Measurements from ENCODE around the gene MAGI1. TPM values are rescaled to one million over a fixed set of nuclear protein-coding genes. Genes with fewer than 3 reads are reported as not detected.

Gene MAGI1
- total RNA-seq, 1 donor from 2014 or later, result 39.1 TPM

DNA sequence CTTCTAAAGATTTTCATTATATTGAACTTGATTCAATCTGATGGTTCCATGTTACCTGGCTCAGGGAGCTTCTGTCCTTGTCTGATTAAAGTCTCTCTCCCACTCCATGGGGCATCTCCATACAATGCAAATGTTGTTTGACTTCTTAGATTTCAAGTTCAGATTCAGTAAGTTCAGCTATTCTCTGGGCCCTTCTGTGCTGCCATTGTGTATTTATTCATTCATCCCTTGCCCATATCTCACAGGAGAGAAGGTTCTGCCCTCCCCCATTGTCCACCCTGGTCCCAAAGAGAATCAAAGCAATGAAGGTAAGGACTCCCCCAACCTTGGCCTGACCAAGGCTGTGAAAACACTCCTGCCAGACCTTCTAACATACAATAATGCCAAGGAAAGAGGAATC, 669.9 kb downstream of the MAGI1 start:
- DNase-seq (ENCODE audit: low spot score in 2 of 2) (no peak), FAIRE-seq (no peak)

DNA sequence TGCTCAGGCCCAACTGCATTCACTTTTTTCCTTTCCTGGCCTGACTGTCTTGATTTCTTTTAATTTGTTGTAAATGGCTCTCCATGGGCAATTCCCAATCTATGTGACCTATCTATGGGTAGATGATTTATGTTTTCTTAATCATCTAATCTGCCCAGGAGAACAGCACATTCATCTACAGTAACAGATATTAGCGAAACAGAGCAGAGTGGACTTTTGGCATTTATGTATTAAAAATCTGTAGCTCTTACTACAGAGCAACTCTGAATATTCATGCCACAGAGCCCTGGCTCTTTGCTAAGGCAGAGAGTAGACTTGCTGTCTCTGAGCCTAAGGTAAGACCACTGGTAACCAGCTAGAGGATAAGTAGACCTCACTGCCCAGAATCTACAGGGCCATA, 676.0 kb downstream of the MAGI1 start:
- DNase-seq (ENCODE audit: low spot score in 2 of 2) (no peak), FAIRE-seq (no peak)

DNA sequence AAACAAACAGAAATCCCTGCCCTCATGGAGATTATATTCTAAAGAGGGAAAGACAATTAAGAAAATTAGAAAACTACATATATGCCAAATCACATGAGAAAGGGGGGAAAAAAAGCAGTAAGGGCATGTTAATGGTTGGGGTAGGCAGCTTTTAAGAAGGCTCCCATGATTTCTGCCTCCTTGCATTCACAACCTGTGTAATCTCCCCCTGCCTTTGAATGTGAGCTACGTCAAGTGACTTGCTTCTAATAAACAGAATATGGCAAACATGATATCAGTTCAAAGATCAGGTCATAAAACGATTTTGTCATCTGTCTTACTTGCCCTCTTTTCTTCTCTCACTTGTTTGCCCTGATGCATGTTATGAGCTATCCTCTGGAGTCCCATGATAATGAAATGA, 677.3 kb downstream of the MAGI1 start:
- FAIRE-seq (no peak), DNase-seq (ENCODE audit: low spot score in 2 of 2) (no peak)

DNA sequence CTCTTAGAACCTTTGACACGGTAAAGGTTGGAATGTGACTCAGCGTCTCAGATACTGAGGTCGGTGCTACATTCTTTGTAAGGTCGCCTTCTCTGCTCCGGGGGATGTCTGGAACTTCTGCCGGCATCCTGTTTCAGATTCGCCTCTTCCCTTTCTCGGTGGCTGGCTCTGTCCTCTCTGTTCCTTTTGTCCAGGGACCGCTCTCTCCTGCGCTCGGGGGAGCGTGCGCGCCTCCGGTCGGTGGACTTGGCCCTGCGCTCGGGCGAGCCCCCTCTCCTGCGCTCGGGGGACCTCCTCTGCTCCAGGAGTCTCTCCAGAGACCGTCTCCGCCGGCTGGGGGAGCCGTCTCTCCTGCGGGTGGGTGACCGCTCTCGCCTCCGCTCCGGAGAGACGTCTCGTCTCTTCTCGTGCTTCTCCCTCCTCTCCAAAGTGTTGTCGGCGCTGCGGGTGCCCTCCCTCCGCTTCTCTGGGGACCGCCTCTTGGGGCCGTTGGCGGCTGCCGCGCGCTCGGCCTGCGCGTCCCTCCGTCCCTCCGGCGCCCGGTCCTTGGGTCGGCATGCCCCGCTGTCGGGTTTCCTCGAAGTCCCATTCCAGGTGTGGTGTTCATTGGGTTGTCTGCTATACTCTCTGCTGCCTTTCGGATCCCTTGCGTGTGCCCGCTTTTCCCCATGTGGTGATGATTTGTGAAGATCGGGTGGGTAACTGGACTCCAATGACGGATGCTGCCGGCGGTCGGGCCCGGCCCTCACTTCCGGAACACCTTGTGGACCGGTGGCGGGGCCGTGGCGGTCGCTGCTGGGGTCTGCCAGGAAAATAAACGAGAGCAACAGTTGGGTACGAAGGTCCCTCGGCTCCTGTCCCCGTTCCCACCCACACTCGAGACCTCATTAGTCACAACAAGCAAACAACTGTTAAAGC, 682.1 kb downstream of the MAGI1 start:
- FAIRE-seq (no peak), DNase-seq (ENCODE audit: low spot score in 2 of 2) (no peak)

DNA sequence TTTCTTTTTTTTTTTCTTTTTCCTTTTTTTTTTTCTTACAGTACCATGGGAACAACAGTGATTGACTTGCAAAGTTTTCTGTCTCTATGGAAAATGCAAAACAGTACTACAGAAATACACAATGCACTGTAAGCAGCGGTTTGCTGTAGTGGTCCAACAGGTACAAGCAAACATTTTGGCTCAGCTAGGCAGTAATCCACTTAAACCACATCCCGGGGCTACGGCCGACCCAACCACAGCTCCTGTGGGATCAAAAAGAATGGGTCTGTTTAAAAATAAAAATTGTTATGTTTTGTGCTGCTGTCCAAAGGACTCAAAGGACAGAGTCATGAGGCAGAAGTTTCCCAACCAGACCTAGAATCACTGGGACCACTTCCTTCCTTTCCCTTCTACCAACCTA, 683.8 kb downstream of the MAGI1 start:
- DNase-seq (ENCODE audit: low spot score in 2 of 2) (no peak), FAIRE-seq (no peak)

- no peak for FAIRE-seq
- DNase-seq (ENCODE audit: low spot score in 2 of 2), result no peak
These were observed 685.8 kb downstream of the MAGI1 start for GRCh38 chr3:65352951-65353350.

GRCh38 chr3:65351753-65352152, 687.0 kb downstream of the MAGI1 start:
- DNase-seq (ENCODE audit: low spot score in 2 of 2), result no peak
- no peak for FAIRE-seq

DNA sequence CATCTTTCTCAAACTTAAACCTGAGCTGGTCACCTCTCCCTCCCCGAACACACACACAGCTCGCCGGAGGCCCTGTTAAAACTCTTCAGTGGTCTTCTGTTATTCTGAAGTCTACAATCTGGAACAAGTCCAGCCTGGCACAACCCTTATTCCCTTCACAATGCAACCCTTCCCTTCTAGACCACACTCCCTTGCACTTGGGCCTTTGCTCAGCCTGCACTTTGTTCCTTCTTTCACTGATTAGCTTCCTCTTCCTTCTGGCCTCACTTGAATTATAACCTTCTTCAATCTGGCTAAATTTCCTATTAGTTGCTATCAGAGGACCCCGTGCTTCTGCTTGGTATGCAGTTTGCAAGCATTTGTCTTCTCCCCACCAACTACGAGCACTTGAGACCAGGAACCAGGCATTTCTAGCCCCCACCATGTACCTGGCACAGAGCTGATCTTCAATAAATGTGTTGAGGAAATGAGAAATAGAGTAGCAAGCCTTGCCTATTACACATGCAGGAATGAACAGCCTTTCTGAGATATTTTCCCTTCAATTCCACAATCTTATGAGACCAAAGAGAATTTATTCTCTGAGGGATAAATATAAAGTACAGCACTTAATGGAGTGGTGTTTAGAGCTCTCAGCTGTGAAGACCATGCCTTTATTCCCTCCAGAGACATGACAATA, 687.8 kb downstream of the MAGI1 start:
- no peak for FAIRE-seq
- DNase-seq (ENCODE audit: low spot score in 2 of 2), result no peak

- DNase-seq (ENCODE audit: low spot score in 2 of 2), result no peak
These were observed 690.2 kb downstream of the MAGI1 start for GRCh38 chr3:65348398-65348995.

DNA sequence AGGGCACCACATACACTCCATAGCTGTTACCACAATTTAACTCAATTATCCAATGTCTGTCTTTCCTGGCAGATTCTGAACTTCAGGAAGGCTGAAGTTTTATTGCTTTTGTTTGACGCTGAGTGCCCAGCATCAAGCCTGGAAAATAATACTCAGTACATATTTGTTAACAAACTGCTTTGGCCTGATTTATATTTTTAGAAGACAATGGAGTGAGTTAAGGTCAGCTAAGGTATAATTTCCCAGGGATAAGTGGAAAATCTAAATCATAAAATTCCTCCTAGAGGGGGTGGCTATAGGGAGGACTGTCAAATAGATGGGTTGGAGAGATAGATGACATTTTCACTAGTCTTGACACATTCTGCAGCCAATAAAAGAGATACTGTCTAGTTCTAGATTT, 691.6 kb downstream of the MAGI1 start:
- FAIRE-seq, result no peak
- DNase-seq (ENCODE audit: low spot score in 2 of 2), result no peak

More at GRCh38 chr3:65348398-65348995, 690.2 kb downstream of the MAGI1 start:
- no peak for FAIRE-seq

DNA sequence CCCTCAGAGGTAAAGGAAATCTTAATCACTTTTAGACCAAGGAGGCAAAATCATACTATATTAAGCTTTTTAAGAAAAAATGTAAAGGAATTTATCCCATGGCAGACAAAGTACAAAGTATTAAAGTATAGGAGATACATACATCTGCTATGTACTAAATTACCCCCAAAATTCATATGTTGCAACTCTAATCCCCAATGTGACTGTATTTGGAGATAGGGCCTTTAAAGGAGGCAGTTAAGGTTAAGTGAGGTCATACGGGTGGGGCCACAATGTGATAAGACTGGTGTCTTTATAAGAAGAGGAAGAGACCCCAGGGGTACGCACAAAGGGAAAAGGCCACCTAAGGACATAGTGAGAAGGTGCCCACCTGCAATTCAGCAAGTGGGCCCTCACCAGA, 693.9 kb downstream of the MAGI1 start:
- FAIRE-seq (no peak), DNase-seq (ENCODE audit: low spot score in 2 of 2) (no peak)

DNA sequence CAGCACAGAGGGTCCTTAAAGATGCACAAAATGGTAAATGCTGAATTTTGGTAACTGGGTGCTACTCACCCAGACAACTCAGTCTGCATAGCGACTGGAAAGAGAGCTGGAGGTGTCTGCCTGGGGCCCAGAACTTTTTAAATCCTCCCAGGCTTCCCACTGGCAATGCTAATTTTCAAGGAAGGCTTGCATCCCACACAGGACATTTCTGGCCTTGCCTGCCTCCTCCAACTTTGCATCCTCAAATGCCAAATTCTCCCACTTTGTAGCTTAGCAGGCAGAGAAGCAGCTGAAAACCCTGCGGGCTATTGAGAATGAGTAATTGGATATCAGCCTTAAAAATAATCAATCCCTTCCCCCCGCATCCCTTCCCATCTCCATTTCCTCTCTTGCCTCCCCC, 694.3 kb downstream of the MAGI1 start:
- no peak for FAIRE-seq
- no peak for DNase-seq (ENCODE audit: low spot score in 2 of 2)

- DNase-seq (ENCODE audit: low spot score in 2 of 2), result no peak
- no peak for FAIRE-seq
These were observed 695.0 kb downstream of the MAGI1 start for GRCh38 chr3:65343736-65344135.

DNA sequence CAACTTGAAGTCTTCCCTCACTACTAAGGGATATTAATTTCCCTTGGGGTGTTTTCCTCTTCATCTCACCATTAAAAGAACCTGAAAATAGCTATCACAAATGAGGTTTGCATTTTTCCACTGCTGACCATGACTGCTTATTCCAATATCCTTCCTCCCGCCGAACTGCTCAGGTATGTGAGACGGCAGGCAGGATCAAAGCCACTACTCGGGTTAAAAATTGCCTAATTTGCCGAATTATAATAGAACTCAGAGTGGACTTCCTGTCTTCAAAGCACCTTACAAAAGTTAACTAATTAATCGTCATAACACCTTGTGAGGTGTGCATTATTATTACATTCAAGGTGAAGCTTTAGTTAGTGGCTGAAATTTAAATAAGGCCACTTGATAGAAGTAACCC, 695.7 kb downstream of the MAGI1 start:
- FAIRE-seq (no peak), DNase-seq (ENCODE audit: low spot score in 2 of 2) (no peak)

- DNase-seq (ENCODE audit: low spot score in 2 of 2) (no peak), FAIRE-seq (no peak)
These were observed 696.5 kb downstream of the MAGI1 start for GRCh38 chr3:65342084-65342683.

DNA sequence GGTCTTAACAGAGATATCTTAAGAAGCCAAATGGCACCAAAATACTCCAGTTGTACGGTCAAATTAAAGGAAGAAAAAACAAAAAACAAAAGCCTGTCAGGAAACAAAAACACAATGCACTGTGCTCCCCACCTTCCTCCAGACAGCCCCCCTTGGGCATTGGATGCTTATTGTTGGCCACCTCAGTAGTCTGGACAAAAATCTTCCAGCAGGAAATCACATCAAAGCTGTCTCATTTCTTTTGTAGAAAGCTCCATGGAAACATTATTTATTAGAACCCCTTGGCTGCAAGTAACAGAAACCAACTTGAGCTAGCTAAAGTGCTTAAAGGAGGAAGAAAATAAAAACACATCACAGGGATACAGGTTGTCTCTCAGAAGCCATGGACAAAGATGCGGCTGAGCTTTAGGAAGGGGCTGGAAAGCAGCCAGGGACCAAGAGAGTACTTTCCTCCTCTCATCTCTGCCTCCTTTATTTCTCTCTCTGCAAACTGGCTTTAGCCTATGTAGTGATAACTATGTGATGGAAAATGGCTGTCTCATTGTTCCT, 699.5 kb downstream of the MAGI1 start:
- DNase-seq (ENCODE audit: low spot score in 2 of 2), result no peak
- FAIRE-seq, result no peak

DNA sequence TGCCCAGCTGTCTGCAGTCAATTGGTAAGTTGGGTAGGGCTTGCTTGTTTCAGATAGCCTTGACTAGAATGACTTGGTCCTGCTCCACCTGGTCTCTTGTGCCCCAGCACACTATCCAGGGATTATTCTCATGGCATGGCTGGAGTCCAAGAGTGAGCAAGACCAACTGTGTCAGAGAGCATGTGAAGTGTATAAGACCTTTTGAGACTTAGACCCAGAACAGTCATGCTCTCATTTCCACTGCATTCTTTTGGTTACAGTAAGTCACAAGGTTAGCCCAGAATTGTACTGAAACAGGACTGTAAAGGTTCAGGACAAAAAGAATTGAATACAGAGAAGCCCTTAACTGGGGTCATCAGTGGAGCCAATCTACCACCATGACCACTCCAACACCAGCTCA, 700.1 kb downstream of the MAGI1 start:
- no peak for FAIRE-seq

GRCh38 chr3:65335587-65335986, 703.1 kb downstream of the MAGI1 start:
- FAIRE-seq, result no peak
- DNase-seq (ENCODE audit: low spot score in 2 of 2), result no peak

More for the DNA sequence above, 700.1 kb downstream of the MAGI1 start:
- DNase-seq (ENCODE audit: low spot score in 2 of 2), result no peak

- no peak for FAIRE-seq
- DNase-seq (ENCODE audit: low spot score in 2 of 2), result no peak
These were observed 704.6 kb downstream of the MAGI1 start for GRCh38 chr3:65334045-65334665.

- DNase-seq (ENCODE audit: low spot score in 2 of 2) (no peak), FAIRE-seq (no peak)
These were observed 707.0 kb downstream of the MAGI1 start for GRCh38 chr3:65331730-65332129.
